Measurements from ENCODE around the gene TOP3B. TPM values are rescaled to one million over a fixed set of nuclear protein-coding genes. Genes with fewer than 3 reads are reported as not detected.

TOP3B gene
- total and polyA plus RNA-seq, 4 donors: 11.9 to 34.2 (median 23.0) TPM

DNA sequence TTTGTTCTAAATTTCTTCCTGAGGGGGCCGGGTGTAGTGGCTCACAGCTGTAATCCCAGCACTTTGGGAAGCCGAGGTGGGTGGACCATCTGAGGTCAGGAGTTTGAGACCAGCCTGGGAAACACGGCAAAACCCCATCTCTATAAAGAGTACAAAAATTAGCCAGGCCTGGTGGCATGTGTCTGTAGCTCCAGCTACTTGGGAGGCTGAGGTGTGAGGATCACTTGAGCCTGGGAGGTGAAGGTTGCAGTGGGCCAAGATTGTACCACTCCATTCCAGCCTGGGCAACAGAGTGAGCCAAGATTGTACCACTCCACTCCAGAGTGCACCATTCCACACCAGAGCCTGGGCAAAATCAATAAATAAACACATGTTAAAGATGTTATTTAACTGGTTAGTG, 20.6 kb upstream of the TOP3B start:
- 85 to 88% methylated on average over 3 of the region's 3 CpGs for WGBS, 2 donors
- Histone ChIP-seq H3K9me3 (ENCODE audit: control insufficient read depth in 4 of 4, insufficient read depth in 3 of 4, low read length in 3 of 4) (no peaks in the 10 kb centered on the region), H3K4me1 (ENCODE audit: control insufficient read depth in 5 of 5, insufficient read depth in 5 of 5, low read length in 5 of 5) (no peaks in the 10 kb centered on the region), H3K4me3 (no peak overlapping the region), H3K27me3 (ENCODE audit: control insufficient read depth in 3 of 3, insufficient read depth in 3 of 3, low read length in 2 of 3) (peaks cover 0 to 6% (median 0%) of the 10 kb centered on the region in 3 donors), H3K27ac (ENCODE audit: low read depth in 1 of 2, low read length in 1 of 2) (no peak overlapping the region), H3K36me3 (ENCODE audit: control insufficient read depth in 4 of 4, insufficient read depth in 4 of 4, low read length in 4 of 4) (no peaks in the 10 kb centered on the region), H3K9ac (ENCODE audit: insufficient read depth in 1 of 2, low read length in 2 of 2) (no peak overlapping the region)
- ATAC-seq (ENCODE audit: insufficient read depth, low FRiP score): no peak
- no peak for DNase-seq
- TF ChIP-seq, protein P1, sequence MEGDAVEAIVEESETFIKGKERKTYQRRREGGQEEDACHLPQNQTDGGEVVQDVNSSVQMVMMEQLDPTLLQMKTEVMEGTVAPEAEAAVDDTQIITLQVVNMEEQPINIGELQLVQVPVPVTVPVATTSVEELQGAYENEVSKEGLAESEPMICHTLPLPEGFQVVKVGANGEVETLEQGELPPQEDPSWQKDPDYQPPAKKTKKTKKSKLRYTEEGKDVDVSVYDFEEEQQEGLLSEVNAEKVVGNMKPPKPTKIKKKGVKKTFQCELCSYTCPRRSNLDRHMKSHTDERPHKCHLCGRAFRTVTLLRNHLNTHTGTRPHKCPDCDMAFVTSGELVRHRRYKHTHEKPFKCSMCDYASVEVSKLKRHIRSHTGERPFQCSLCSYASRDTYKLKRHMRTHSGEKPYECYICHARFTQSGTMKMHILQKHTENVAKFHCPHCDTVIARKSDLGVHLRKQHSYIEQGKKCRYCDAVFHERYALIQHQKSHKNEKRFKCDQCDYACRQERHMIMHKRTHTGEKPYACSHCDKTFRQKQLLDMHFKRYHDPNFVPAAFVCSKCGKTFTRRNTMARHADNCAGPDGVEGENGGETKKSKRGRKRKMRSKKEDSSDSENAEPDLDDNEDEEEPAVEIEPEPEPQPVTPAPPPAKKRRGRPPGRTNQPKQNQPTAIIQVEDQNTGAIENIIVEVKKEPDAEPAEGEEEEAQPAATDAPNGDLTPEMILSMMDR (IDR thresholded peaks at IDR 0.05; ENCODE audit: control extremely low read depth, extremely low read depth): no peak

DNA sequence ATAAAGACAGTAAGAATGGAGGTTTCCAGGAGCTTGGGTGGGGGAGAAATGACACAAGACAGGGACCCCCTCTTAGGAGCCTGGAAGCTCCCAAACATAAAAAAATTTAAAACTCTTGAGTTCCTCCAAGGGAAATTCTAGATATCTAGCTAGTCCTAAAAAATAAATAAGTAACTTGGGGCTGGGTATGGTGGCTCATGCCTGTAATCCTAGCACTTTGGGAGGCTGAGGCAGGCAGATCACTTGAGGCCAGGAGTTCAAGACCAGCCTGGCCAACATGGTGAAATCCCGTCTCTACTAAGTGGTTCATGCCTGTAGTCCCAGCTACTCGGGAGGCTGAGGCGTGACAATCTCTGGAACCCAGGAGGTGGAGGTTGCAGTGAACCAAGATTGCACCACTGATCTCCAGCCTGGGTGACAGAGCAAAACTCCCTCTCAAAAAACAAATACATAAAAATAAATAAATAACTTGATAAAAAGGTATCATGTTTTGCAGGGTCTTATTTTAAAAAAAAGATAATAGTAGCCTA, 20.0 kb upstream of the TOP3B start:
- DNase-seq (no peak), ATAC-seq (ENCODE audit: insufficient read depth, low FRiP score) (no peak)
- no peak overlapping the region for H3K9ac ChIP-seq (ENCODE audit: insufficient read depth in 1 of 2, low read length in 2 of 2)
- no peak overlapping the region for H3K27ac ChIP-seq (ENCODE audit: low read depth in 1 of 2, low read length in 1 of 2)
- H3K9me3 ChIP-seq (ENCODE audit: control insufficient read depth in 4 of 4, insufficient read depth in 3 of 4, low read length in 3 of 4): no peaks in the 10 kb centered on the region
- 94 to 95% methylated on average over 3 of the region's 3 CpGs for WGBS, 2 donors
- H3K4me1 ChIP-seq (ENCODE audit: control insufficient read depth in 5 of 5, insufficient read depth in 5 of 5, low read length in 5 of 5): no peaks in the 10 kb centered on the region
- peaks cover 0 to 6% (median 0%) of the 10 kb centered on the region in 3 donors for H3K27me3 ChIP-seq (ENCODE audit: control insufficient read depth in 3 of 3, insufficient read depth in 3 of 3, low read length in 2 of 3)
- TF ChIP-seq, protein P1 (IDR thresholded peaks at IDR 0.05; ENCODE audit: control extremely low read depth, extremely low read depth): no peak
- no peaks in the 10 kb centered on the region for H3K36me3 ChIP-seq (ENCODE audit: control insufficient read depth in 4 of 4, insufficient read depth in 4 of 4, low read length in 4 of 4)
- no peak overlapping the region for H3K4me3 ChIP-seq

DNA sequence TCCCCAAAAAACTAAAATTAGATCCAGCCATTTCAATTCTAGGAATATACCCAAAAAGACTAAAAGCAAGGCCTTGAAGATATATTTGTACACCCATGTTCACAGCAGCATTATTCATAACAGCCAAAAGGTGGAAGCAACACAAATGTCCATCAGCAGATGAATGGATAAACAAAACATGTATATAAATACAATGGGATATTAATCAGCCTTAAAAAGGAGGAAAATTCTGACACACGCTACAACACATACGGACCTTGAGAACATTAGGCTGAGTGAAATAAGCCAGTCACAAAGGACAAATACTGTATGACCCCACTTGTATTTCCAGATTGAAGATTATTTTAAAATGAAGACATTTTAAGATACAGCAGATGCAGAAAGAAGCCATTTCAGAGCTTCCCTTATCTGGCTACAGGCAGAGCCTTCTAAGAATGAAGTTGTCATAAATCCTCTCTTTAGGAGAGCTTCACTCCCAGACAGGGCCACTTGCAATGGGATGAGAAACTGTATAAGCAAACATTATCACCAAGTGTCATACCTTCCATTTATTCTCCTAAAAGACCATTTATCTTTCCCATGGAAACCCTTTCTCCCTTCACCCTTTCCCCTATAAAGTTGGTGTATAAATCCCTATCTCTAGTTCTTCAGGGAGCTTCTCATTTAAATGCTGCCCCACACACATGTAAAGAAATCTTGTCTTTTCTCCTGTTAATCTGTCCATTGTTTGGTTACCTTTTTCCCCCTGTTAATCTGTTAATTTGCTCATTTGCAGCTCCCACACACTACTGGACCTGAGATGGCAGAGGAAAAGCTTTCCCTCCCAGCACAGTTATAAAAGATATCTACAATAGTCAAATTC, 19.3 kb upstream of the TOP3B start:
- no peaks in the 10 kb centered on the region for H3K4me1 ChIP-seq (ENCODE audit: control insufficient read depth in 5 of 5, insufficient read depth in 5 of 5, low read length in 5 of 5)
- H3K4me3 ChIP-seq: no peak overlapping the region
- no peaks in the 10 kb centered on the region for H3K36me3 ChIP-seq (ENCODE audit: control insufficient read depth in 4 of 4, insufficient read depth in 4 of 4, low read length in 4 of 4)
- DNase-seq (no peak), ATAC-seq (ENCODE audit: insufficient read depth, low FRiP score) (no peak)
- H3K27ac ChIP-seq (ENCODE audit: low read depth in 1 of 2, low read length in 1 of 2): no peak overlapping the region
- peaks cover 0 to 6% (median 0%) of the 10 kb centered on the region in 3 donors for H3K27me3 ChIP-seq (ENCODE audit: control insufficient read depth in 3 of 3, insufficient read depth in 3 of 3, low read length in 2 of 3)
- WGBS, 2 donors: 64 to 79% methylated on average over 2 of the region's 2 CpGs
- no peak overlapping the region for H3K9ac ChIP-seq (ENCODE audit: insufficient read depth in 1 of 2, low read length in 2 of 2)
- TF ChIP-seq, protein P1 (IDR thresholded peaks at IDR 0.05; ENCODE audit: control extremely low read depth, extremely low read depth): no peak
- H3K9me3 ChIP-seq (ENCODE audit: control insufficient read depth in 4 of 4, insufficient read depth in 3 of 4, low read length in 3 of 4): no peaks in the 10 kb centered on the region

Data from lung (tissue), 12 donors.